ENCODE data around the gene UBQLNL.

Gene UBQLNL

GRCh38 chr11:5473921-5474320 lies 42.6 kb downstream of the UBQLNL start:
- DNase-seq (ENCODE audit: low read depth) = no peak
- TF ChIP-seq CTCF (conservative IDR thresholded peaks at IDR 0.05; ENCODE audit: low read length) = no peak
- H3K4me3 ChIP-seq (ENCODE audit: low read length) = no peak overlapping the region

GRCh38 chr11:5467527-5467926 lies 49.0 kb downstream of the UBQLNL start:
- DNase-seq (ENCODE audit: low read depth) = no peak
- TF ChIP-seq CTCF (conservative IDR thresholded peaks at IDR 0.05; ENCODE audit: low read length) = no peak
- H3K4me3 ChIP-seq (ENCODE audit: low read length) = no peak overlapping the region
